Cardiac septum (tissue), 1 donor: ENCODE measurements around the gene SKIC2. TPM values are rescaled to one million over a fixed set of nuclear protein-coding genes. Genes with fewer than 3 reads are reported as not detected.
"Not testable (repeated sequence)": the region's sequence is repeated elsewhere in the genome, so short reads cannot be mapped to it uniquely, and the experiment has no call there.

ENCODE experiments used
- DNase-seq: peaks from one replicate; pipeline ENCODE4 v3.0.0-alpha.2; 2020; ENCODE audit warnings: low spot score
- intact Hi-C: fragments of 100-400 bp; cut with DNase I; formaldehyde crosslinking; loops from one replicate; pipeline ENCODE4 v1.14.0; 2022
- total RNA-seq: library from RNA; stranded (reverse); fragmentation: NEBNext Ultra II Directional; extraction: Animal tissue kit (Norgen Biotek cat#: 25700); gene quantifications from one replicate; pipeline ENCODE4 v1.2.1, GENCODE V29; 2021
- donor health status: DM: no; HTN: no; CAD: no.

The SKIC2 gene
- total RNA-seq, 1 donor from 2014 or later: 33.2 TPM

DNA sequence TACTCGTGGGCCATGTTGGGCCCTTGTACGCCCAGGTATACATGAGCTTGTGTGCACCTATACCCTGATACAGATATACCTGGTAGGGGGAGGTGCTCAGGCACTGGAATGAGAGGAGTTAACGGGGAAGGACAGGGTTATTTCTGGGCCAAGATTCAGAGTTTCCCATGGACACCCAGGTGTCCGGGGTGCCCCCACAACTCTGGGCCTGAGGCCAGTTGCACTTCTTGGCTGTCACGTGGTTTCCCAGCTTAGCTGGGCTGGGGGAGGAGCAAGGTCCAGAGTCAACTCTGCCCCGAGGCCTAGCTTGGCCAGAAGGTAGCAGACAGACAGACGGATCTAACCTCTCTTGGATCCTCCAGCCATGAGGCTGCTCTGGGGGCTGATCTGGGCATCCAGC is 22.8 kb downstream of the SKIC2 start, which contains the start of gene C4A:
TSS of gene C4A (plus strand) at position 314 of the 400 bp plus-strand sequence. CDS start at position 365, 51 bp downstream.
- intact Hi-C loops, DNase-seq: not testable (repeated sequence)

DNA sequence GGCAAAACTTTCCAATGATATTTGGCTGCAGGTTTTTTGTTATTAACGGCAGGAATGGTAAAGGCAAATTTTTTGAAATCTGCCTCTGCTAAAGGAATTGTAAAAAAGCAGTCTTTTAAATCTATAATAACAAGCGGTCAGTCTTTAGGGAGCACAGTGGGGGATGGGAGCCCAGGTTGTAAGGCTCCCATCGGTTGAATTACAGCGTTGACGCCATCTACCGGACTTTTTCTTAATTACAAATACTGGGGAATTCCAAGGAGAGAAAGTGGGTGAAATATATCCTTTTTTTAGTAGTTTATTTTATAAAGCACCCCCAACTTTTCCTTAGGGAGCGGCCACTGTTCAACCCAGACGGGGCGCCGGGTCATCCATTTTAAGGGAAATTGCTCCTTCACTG is 30.4 kb downstream of the SKIC2 start:
- DNase-seq, intact Hi-C loops: not testable (repeated sequence)

GRCh38 chr6:31994421-31994820 is 35.4 kb downstream of the SKIC2 start:
- intact Hi-C loops: not testable (repeated sequence)

DNA sequence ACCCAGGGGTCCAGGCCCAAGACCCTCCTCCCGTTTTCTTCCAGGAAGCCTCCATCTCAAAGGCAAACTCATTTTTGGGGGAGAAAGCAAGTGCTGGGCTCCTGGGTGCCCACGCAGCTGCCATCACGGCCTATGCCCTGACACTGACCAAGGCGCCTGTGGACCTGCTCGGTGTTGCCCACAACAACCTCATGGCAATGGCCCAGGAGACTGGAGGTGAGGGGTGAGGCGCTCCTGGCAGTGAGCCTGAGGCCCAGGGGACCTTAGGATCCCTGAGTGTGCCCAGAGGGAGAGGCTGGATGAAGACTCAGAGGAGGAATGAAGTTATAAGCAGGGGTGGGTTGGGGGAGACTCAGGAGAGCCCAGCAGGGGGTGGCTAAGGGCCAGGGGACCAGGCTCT is 37.4 kb downstream of the SKIC2 start:
- intact Hi-C loops, DNase-seq: not testable (repeated sequence)

More at GRCh38 chr6:31994421-31994820, 35.4 kb downstream of the SKIC2 start:
- not testable (repeated sequence) for DNase-seq

DNA sequence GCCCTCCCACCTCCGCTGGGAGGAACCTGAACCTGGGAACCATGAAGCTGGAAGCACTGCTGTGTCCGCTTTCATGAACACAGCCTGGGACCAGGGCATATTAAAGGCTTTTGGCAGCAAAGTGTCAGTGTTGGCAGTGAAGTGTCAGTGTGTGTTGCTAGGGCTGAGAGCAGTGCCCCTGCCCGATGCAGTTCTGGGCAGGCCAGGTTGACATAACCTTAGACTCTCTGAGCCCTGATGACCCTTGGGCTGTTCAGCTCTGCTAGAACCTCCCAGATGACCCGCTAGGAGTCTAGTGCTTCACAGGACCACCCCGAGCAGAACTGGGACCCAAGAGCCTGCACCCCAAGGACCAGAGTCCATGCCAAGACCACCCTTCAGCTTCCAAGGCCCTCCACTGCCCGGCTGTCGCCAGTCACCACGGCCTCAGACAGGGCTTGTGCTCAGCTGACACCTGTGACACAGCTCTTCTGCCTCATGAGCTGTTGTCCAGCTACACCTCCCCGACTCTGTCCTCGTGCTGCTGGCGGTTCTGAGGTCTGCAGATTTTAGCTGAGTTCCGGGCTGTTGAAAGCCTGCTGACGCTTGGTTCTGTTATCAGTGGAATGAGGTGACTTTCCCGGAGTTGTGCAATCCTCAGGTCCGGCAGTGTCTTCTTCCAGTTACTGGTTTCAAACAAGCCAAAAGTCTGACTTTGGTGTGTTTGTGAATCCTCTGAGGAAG is 43.7 kb downstream of the SKIC2 start:
- DNase-seq, intact Hi-C loops: not testable (repeated sequence)

DNA sequence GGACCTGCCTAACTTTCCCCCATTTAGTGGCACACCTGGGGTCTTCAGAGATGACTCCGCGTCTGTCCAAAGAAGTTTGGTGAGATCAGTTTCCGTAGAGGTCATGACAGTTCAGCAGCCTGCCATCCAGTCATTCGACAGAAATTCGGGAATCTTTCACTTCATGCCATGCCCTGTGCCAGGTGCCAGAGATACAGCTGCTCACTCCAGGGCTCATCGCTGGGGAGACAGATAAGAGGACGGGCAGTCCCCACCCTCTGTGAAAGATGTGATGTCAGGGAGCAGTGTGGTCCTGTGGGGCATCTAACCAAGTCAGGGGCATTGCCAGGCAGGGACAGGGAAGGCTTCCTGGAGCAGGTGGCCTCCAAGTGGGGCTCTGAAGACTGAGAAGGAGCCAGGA is 44.3 kb downstream of the SKIC2 start:
- intact Hi-C loops: not testable (repeated sequence)

GRCh38 chr6:32004393-32004792 is 45.4 kb downstream of the SKIC2 start:
- intact Hi-C loops: not testable (repeated sequence)
- peak; percentile 31 for DNase-seq

More for the DNA sequence above, 44.3 kb downstream of the SKIC2 start:
- DNase-seq: not testable (repeated sequence)

DNA sequence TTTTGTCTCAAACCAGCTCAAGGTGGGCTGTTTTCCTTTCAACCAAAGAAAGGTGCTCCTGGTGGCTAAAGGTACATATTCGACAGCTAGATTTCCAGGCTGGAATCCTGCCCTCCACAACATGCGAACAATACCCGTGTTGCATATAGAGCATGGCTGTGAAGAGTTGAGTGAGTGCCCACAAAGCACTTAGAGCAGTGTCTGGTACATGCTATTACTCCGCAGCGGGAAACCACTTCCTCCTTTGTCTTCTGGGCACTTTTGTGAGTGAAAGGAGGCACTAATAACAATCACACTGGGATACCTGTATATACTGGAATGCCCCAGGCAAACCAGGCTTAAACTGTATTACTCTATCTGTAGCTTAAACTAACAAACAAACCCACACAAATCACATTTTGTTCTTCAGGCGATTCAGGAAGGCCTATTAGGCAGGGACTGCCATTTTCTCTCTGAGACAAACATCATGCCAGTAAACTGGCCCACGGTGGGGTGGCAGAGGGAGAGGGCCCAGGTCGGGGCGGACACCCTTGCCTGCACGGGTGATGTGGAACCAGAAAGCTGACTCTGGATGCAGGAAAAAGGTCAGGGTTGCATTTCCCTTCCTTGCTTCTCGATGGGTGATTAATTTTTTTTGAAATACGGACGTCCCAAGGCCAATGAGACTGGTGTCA is 46.0 kb downstream of the SKIC2 start:
- peak; percentile 5 for DNase-seq
- intact Hi-C loops: not testable (repeated sequence)

GRCh38 chr6:32005538-32005880 is 46.5 kb downstream of the SKIC2 start:
- DNase-seq: peak; percentile 69
- intact Hi-C loops: not testable (repeated sequence)

DNA sequence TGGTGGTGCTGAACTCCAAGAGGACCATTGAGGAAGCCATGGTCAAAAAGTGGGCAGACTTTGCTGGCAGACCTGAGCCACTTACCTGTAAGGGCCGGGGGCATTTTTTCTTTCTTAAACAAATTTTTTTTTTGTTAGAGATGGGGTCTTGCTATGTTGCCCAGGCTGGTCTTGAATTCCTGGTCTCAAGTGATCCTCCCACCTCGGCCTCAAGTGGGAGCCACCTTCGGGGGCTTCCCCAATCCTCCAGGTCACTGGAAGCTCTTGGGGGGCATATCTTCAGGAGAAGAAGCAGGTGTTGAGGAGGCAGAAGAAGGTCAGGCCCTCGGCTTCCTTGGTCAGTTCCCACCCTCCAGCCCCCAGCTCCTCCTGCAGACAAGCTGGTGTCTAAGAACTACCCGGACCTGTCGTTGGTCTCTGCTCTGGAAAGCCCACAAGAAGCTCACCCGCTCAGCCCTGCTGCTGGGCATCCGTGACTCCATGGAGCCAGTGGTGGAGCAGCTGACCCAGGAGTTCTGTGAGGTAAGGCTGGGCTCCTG is 47.1 kb downstream of the SKIC2 start:
- DNase-seq: peak; percentile 58
- intact Hi-C loops: not testable (repeated sequence)

- intact Hi-C loops: not testable (repeated sequence)
- DNase-seq: peak; percentile 39
Measured at GRCh38 chr6:32007086-32007485, 48.1 kb downstream of the SKIC2 start.

GRCh38 chr6:32008037-32008436 is 49.1 kb downstream of the SKIC2 start:
- DNase-seq, intact Hi-C loops: not testable (repeated sequence)

DNA sequence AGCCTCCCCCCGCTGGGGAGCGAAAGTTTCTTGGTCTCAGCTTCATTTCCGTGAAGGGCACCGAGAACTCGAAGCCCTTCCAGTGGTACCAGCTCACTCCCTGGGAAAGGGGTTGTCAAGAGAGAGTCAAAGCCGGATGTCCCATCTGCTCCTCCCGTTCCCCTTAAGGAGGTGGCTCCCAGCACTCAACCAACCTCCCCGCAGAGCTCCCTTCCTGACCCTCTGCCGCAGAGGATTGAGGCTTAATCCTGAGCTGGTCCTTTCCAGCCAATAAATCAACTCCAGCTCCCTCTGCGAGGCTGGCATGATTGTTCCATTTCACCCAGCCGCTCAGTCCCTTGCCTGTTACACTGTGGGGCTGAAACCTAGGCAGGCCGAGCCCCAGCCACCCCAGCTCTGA is 49.6 kb downstream of the SKIC2 start:
- DNase-seq: peak; percentile 57
- intact Hi-C loops: not testable (repeated sequence)

GRCh38 chr6:32009537-32009936 is 50.6 kb downstream of the SKIC2 start:
- intact Hi-C loops, DNase-seq: not testable (repeated sequence)

GRCh38 chr6:32010856-32011530 is 52.0 kb downstream of the SKIC2 start:
- peak; percentile 38 for DNase-seq
- intact Hi-C loops: not testable (repeated sequence)

- intact Hi-C loops: not testable (repeated sequence)
- DNase-seq: peak; percentile 66
Measured at GRCh38 chr6:32012941-32013617, 54.1 kb downstream of the SKIC2 start.

DNA sequence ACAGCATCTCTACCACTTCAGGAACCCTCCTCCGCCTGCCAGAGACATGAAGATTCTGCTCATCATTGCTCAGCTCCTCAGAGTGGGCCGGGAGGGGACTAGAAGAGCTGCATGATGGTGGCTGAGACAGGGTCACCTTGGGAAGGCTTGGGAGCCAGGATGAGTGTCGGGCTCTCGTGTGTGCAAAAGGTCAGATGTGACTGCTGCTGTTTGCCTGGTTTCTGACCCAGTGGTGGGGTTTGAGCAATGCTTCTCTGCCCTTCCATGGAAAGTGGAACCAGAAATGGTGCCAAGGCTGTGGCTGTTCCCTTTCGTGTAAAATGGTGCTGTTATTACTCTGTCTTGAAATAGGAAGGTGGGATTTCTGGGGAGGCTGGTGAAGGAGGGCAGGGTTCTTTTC is 54.8 kb downstream of the SKIC2 start:
- intact Hi-C loops, DNase-seq: not testable (repeated sequence)

- DNase-seq, intact Hi-C loops: not testable (repeated sequence)
Measured at GRCh38 chr6:32014547-32014946, 55.6 kb downstream of the SKIC2 start, which contains the start of gene C4B. Gene C4B, plus strand, starts transcription at chr6:32014795. Its CDS starts 51 bp downstream, at chr6:32014846.
